GM12872 (cell line): Measurements from ENCODE around the gene MINAR1.

Experiments used
- CTCF ChIP-seq: IDR thresholded peaks from 3 replicates; pipeline ENCODE4 v1.5.1; 2011; ENCODE audit warnings: low read depth, mild to moderate bottlenecking, low read length, moderate library complexity; ENCODE audit not compliant: insufficient read depth

MINAR1 gene

GRCh38 chr15:79402136-79402535, 30.0 kb upstream of the MINAR1 start:
- TF ChIP-seq CTCF, result no peak

DNA sequence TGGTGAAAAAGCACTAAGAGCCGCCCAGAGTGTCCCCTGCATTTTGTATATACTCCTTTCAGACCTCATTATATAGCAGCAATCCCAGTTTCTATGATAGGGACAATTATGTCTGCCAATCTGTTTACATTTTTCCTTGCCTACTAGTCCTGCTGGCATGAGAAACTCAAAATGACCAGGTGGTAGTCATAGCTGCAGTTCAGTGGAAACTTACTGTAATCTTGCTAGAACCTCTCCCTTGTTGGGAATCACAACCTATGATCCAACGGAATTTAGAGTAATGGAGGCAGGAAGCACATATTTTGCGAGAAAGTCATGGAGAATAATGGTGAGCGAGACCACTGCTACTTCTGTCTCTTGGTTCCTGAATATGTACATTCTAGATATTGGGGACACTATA, 28.6 kb upstream of the MINAR1 start:
- no peak for TF ChIP-seq CTCF

DNA sequence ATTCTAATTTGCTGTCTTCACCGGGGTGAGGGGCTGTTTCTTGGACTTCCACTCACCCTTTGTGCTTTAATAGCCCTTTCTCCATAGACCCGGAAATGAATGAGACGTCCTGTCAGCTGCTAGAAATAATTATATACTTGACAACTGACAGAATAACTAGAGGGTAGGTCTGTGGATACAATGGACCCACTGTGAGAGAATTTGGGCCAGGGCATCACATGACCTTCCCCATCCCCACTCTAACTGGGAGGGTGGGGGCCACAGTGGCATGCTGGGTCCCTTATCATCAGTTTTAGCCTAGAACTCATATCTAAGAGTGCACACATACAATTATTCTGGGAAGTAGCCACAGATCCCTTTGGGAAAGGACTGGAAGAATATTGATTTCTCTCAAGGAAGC, 25.9 kb upstream of the MINAR1 start:
- TF ChIP-seq CTCF, result no peak

GRCh38 chr15:79408041-79408440, 24.1 kb upstream of the MINAR1 start:
- TF ChIP-seq CTCF, result no peak

DNA sequence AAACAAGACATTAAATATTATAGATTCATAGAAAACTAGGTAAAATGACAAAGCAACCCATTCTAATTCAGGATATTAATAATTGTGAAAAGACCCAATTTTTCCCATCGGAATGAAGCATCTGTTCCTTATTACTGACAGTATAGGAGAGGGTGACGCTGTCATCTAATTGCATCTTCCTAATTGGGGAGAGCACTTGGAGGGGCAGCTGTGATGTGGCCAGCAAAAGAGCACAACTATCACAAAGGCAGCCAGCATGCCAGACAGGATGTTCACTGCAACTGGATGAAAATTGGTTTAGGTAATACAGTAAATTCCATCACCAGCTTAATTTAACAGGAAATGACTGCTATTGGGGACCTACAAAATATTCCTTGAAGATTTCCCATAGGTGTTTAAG, 21.9 kb upstream of the MINAR1 start:
- no peak for TF ChIP-seq CTCF

DNA sequence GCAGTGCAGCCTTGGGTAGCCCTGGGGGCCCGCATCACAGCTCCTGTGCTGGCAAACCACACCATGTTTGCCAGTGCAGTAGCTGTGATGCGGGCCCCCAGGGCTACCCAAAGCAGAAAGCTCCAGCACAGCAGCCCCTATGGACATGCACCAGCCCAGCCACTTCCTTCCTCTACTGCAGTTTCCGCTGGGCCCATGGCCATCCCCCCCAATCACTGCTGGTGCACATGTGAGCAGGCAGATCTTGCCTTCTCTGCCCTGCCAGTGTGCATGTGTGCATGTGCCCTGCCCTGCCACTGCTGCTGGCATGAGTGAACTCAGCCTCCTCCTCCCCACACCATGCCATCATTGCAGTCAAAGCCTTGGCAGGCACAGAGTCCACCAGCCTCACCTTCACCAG, 20.1 kb upstream of the MINAR1 start:
- no peak for TF ChIP-seq CTCF

GRCh38 chr15:79412429-79412828, 19.7 kb upstream of the MINAR1 start:
- TF ChIP-seq CTCF, result no peak

DNA sequence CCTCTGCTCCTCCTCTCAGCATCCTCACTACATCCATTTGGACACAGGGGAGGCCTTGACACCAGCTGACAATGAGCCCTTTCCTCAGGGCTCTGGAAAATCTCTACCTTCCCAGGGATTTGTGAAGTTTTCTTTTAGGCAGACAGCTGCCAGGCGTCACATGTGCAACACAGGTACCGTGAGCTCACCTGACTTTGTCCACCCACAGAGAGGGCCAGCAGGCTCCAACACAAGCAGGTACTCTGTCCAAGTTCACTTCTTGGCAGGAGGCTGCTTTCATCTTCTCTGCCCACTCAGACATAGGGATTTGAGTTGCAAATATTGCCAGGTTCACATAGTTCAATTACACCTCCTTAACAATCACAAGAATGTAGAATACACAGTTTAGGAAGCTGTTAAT, 15.3 kb upstream of the MINAR1 start:
- TF ChIP-seq CTCF, result no peak
